GM19240 (cell line): Measurements from ENCODE around the gene ONECUT2.

Experiments used
- DNase-seq: peaks from one replicate; pipeline ENCODE4 v3.0.0; 2011; ENCODE audit warnings: low spot score; ENCODE audit not compliant: insufficient read length

Gene ONECUT2

DNA sequence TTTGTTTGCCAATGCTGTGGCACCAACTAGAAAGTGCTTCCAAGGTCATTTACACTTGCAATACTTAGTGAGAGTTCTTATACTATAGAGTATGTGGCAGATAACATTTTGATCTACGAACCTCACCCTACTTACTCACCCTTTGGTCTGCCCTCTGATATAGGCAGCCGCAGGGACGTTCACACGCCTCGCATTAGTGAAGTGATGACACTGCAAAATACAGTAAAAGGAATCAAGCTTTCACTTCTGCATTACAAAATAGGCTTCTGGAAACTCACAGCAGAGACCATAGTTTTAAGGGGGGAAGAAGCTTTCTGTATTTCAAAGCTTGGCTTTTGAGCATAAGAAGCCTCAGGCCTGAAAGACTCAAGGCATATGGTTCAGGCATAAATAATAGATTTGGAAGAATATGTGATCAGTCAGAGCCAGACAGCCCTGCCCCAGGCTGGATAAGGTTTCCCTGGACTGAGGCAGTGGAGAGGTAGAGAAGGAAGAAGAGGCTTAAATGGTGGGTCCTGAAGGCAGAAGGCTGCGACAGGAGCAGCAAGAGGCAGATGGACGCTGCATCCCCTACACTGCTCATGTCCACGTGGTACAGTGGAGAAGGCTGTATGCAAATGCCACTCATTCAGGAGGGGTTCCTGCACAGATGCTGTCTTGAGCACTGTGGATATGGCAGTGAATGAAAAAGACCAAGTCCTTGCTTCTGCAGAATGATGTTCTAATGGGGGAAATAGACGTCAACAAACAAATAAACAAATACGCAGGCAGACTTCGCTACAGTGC, 88.2 kb downstream of the ONECUT2 start:
- no peak for DNase-seq

DNA sequence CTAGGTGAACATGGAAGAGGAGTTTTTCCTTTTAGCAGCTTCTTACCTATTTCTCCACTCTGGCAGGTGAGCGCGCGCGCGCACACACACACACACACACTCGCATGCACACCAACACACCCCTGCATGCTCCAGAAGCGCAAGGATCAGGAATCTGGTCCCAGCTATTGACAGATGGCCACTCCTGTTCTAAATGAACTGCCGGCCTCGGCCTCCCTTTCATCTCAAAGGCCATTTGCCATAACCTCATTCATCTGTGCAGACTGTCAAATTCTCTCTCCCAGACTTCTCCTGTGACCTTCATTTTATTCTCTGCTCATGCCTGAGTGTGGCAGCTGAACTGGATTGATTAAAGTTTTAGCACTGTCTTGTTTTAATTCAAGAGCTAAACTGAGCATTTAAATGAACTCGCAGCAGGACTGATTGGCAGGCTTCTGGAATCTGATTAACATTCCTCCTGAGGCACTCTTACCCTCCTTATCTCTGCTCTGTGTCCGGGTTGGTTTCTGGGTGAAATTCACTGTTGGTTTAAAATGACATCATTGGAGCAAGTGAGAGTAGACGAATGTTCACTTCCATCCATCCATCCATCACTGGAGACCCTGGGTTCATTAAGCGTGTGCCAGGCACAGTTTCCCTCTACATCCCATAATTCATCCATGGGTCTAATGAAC, 92.5 kb downstream of the ONECUT2 start:
- DNase-seq = no peak

DNA sequence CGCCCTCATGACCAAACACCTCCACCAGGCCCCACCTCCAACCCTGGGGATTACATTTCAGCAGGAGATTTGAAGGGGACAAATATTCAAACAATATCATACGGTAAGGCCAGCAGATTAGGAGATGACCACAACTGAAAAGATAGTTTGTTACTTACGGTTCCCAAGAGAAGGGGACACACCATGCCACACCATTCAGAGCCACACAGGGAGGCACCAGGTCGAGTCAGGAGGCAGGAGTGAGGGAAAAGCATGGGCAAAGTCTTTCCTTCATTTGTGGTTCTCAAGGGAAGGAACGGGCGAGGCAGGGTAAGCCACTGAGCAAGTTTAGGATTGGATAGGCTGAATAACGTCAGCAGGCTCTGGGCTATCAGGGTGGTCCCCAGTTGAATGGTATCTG, 94.0 kb downstream of the ONECUT2 start:
- no peak for DNase-seq

DNA sequence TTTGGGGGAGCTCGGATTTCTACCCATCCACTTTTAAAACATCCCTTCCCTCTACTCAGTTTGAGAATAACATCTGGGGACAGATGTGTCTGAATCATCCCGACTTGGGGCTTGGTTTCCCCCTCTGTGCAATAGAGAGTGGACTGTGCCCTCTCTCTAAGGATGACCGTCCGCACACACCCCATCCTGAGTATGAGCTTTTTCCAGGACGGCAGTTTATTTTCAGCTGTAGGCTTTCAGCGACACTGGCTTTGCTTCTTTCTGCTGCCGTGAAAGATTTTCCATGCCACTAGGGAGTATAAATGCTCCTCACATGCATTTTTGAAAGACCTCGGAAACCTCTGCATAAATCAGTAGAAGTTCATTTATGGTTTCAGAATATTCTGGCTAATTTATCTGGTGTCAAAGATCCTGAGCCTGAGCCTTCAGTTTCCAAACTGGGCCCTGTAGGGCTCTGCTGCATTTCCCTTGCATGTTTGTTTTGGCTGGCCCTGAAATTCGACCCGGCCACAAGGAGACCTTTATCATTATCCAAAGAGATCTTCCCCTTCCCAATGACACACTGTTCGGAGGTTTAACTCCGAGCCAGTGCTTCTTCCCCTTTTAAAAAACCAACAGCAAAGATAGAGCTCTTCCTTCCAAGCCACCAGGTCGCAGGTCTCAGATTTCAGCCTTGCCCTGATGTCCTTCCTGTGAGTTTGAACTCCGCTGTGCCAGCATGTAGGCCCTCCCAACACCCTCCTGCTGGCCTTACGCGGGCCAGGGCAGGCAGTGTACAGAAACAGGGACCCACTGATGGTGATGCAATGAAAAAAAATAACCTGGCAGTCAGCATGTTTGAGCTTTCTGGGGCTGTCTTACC, 98.1 kb downstream of the ONECUT2 start:
- DNase-seq = no peak

DNA sequence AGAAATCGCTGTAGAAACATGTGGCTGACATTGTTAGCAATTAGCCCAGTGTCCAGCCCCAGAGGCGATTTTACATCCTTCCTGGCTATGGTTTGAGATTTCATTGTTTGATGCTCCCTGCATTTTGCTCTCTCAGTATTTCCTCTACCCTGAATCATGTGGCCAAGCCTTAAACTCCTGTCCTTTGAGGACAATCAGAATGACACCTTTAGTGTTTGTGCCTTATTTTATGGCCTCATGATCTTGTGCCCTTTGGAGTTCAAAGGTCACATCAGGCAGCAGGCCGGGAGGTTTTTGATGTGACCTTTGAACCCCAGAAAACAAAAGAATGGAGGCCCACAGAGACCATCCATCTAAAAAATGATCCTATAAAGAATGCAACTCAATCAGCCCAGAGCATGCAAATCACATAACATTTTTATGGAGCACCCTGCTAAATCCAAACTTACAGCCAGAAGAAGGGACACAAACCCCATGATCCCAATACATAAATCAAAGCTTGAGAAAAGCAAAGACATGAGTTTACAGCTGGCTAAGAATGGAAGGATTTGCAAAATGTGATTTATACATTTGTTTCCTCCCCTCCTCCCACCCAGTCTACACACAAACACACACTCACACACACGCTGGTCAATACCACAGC, 98.8 kb downstream of the ONECUT2 start:
- DNase-seq = no peak

DNA sequence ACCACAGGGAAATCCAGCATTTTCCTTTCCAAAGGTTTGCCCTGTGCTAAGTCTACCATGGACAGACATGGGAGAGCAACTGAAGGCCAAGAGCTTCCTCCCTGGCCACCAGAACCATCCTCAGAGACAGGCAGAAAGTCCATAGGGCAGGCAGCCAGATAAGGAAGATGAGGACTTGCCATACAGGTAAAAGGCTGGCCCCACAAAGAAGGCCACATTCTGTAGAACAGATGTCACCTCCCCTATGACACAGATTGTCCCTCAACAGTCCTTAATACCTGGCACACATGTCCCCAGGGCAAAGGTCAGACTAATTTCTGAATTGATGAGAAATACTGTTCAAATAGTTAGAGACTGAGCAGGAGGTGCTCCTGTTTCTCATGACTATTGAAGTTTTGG, 99.3 kb downstream of the ONECUT2 start:
- no peak for DNase-seq

DNA sequence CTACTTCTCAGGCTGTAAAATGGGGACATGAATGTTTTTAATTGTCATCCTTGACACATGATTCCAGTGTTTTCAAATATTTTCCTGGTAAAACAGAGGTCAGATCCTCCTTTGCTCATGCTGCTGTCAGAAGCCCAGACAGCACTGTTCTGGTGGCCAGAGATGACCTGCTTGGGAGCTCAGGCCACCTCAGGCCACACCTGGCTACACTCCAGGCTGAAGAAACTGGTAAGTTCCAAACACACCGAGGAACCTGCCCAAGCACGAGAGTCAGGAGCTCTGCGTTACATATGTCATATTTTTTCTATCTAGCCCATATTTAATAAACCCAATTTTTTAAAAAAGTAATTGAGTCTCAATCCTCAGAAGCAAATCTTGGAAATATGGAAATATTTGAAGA, 103.4 kb downstream of the ONECUT2 start:
- DNase-seq = no peak

DNA sequence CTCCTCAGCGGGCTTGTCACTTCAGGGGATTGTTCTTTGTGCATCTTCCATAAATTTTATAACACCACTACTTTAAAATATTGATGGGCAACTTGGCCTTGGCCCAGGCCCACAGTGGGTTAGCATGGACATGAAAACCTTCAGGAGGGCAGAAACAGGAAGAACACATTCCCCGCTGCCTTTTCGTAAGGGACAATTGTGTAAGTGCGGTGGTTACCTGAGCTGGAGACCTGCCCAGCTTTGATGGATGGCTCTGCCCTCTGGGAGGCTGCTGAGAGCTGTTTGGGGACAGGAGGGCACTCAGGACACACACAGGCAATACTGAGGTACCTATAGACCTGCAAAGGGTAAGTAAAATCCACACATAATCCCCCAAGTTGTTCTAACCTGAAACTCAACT, 104.5 kb downstream of the ONECUT2 start:
- DNase-seq = no peak
